HEK293 (cell line): ENCODE results near the gene TEX2.
A peak's percentile ranks its signal among the peaks of the same experiment; 100 is the strongest.

ENCODE experiments used
- CTCF ChIA-PET: fragments of 350-600 bp; formaldehyde crosslinking; extraction: SDS; loops from one replicate; lab custom pipeline; 2021; ENCODE audit warnings: antibody characterized with exemption; lab: Yijun Ruan, JAX
- POLR2A ChIA-PET: fragments of 300-600 bp; formaldehyde crosslinking; extraction: SDS; loops from one replicate; lab custom pipeline; 2020; ENCODE audit warnings: antibody characterized with exemption, inconsistent platforms; lab: Yijun Ruan, JAX
- H3K27ac ChIP-seq: fragments of 200-500 bp; sonication (Bioruptor generic); 2 replicates; pipeline ENCODE4 v1.5.1; 2014; ENCODE audit warnings: low read depth, low read length, control low read depth, inconsistent platforms; ENCODE audit errors: extremely low read depth
- H3K36me3 ChIP-seq, 2 experiments: fragments of 200-500 bp in 1 of 2; sonication (Bioruptor generic) in 1 of 2; 1 replicate in 1 of 2; 2 replicates in 1 of 2; pipeline ENCODE4 v1.5.1; 2014 to 2017; ENCODE audit warnings: inconsistent platforms in 2 of 2, low read length in 2 of 2; ENCODE audit not compliant: control insufficient read depth in 2 of 2, insufficient read depth in 1 of 2
- H3K4me1 ChIP-seq: fragments of 200-500 bp; sonication (Bioruptor generic); 2 replicates; pipeline ENCODE4 v1.5.1; 2014; ENCODE audit warnings: mild to moderate bottlenecking, low read length, inconsistent platforms; ENCODE audit not compliant: control insufficient read depth, insufficient read depth
- H3K4me3 ChIP-seq: 2 replicates; pipeline ENCODE4 v1.5.1; 2011; ENCODE audit warnings: low read depth, mild to moderate bottlenecking, control low read depth, low read length, moderate library complexity
- H3K9me3 ChIP-seq: fragments of 200-500 bp; sonication (Bioruptor generic); 2 replicates; pipeline ENCODE4 v1.5.1; 2014; ENCODE audit warnings: low read depth, low read length, inconsistent platforms; ENCODE audit not compliant: control insufficient read depth, insufficient read depth
- KLF10 ChIP-seq: fragments of 450-650 bp; IDR thresholded peaks from 2 replicates; pipeline ENCODE4 v1.5.1; 2018; ENCODE audit warnings: missing biosample characterization, mild to moderate bottlenecking, missing genetic modification characterization
- KLF8 ChIP-seq: fragments of 450-650 bp; formaldehyde crosslinking; IDR thresholded peaks from 2 replicates; pipeline ENCODE4 v1.5.1; 2016; ENCODE audit warnings: missing biosample characterization, missing genetic modification characterization
- KLF9 ChIP-seq: fragments of 450-650 bp; formaldehyde crosslinking; IDR thresholded peaks from 2 replicates; pipeline ENCODE4 v1.5.1; 2016; ENCODE audit warnings: missing biosample characterization, missing genetic modification characterization, low read depth
- PRDM2 ChIP-seq: fragments of 450-650 bp; formaldehyde crosslinking; IDR thresholded peaks from 2 replicates; pipeline ENCODE4 v1.5.1; 2016; ENCODE audit warnings: missing biosample characterization, missing genetic modification characterization, borderline replicate concordance
- YY1 ChIP-seq: fragments of 450-650 bp; formaldehyde crosslinking; IDR thresholded peaks from 2 replicates; pipeline ENCODE4 v1.5.1; 2018; ENCODE audit warnings: missing biosample characterization, missing genetic modification characterization
- ZFHX2 ChIP-seq: fragments of 450-650 bp; formaldehyde crosslinking; conservative IDR thresholded peaks from 2 replicates; pipeline ENCODE4 v1.5.1; 2016; ENCODE audit warnings: missing biosample characterization, missing genetic modification characterization
- ZNF175 ChIP-seq: fragments of 450-650 bp; formaldehyde crosslinking; IDR thresholded peaks from 2 replicates; pipeline ENCODE4 v1.5.1; 2016; ENCODE audit warnings: missing biosample characterization, missing genetic modification characterization
- ZNF214 ChIP-seq: fragments of 450-650 bp; formaldehyde crosslinking; IDR thresholded peaks from 2 replicates; pipeline ENCODE4 v1.5.1; 2017; ENCODE audit warnings: missing biosample characterization, mild to moderate bottlenecking, missing genetic modification characterization, borderline replicate concordance
- ZNF335 ChIP-seq: fragments of 450-650 bp; formaldehyde crosslinking; conservative IDR thresholded peaks from 2 replicates; pipeline ENCODE4 v1.5.1; 2016; ENCODE audit warnings: missing biosample characterization, missing genetic modification characterization
- ZNF341 ChIP-seq: fragments of 450-650 bp; formaldehyde crosslinking; IDR thresholded peaks from 2 replicates; pipeline ENCODE4; 2016; ENCODE audit warnings: low read depth, missing biosample characterization, missing genetic modification characterization
- ZNF645 ChIP-seq: fragments of 450-650 bp; formaldehyde crosslinking; IDR thresholded peaks from 2 replicates; pipeline ENCODE4; 2016; ENCODE audit warnings: missing biosample characterization, missing genetic modification characterization
- ZNF654 ChIP-seq: fragments of 450-650 bp; formaldehyde crosslinking; IDR thresholded peaks from 2 replicates; pipeline ENCODE4 v1.5.1; 2016; ENCODE audit warnings: low read depth, missing biosample characterization, missing genetic modification characterization
- TF ChIP-seq, protein P1 (sequence below): fragments of 450-650 bp; formaldehyde crosslinking; IDR thresholded peaks from 2 replicates; pipeline ENCODE4 v1.5.1; 2016; ENCODE audit warnings: missing biosample characterization, missing genetic modification characterization
- TF ChIP-seq, protein P2 (sequence below): fragments of 450-650 bp; formaldehyde crosslinking; IDR thresholded peaks from 2 replicates; pipeline ENCODE4 v1.5.1; 2016; ENCODE audit warnings: missing biosample characterization, missing genetic modification characterization
- TF ChIP-seq, protein P3 (sequence below): fragments of 450-650 bp; formaldehyde crosslinking; IDR thresholded peaks from 2 replicates; pipeline ENCODE4 v1.5.1; 2016; ENCODE audit warnings: missing biosample characterization, missing genetic modification characterization
- TF ChIP-seq, protein P4 (sequence below): fragments of 450-650 bp; formaldehyde crosslinking; IDR thresholded peaks from 2 replicates; pipeline ENCODE4 v1.5.0; 2017; ENCODE audit warnings: missing biosample characterization, missing genetic modification characterization, borderline replicate concordance

Gene TEX2

DNA sequence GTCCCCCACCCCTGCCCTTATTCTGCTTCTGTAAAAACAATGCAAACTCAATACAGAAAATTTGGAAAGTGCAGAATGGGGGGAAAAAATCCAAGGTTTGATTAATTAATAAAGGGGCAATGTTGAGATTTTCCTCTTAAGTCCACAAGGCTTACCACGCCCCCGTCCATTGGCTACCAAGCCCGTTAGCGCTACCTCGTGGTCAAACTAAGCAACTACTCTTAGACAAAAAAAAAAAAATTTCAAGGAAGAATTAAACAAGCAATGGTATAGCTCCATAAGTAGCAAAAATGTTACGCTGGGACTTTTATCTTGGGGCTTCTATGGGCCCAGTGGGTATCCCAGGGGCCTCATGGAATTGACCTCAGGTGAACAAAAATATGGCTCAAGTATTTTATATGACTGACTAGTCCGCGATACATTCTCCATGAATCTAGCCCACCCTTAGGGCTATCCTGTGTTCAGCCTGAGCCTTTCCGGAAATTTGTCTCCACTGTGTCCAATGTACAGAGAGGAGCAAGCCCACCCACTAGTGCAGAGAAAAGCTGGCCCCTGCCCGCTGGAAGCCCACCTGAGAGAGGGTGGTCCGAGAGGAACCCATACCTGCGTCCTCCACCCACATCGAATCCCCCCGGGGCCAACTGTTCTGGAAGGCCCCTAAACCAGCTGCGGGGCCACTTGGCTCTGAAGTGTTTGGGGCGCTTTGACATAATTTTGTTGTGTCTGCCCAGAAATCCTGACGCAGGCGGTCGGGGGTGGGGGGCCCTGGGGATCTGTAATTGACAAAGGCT lies 19.1 kb upstream of the TEX2 start:
- Histone ChIP-seq H3K4me3 (no peak overlapping the region), H3K36me3 (no peaks in the 10 kb centered on the region), H3K4me1 (no peaks in the 10 kb centered on the region), H3K9me3 (no peaks in the 10 kb centered on the region), H3K27ac (no peak overlapping the region)
- CTCF ChIA-PET, result interaction anchor here (0.5 to 4.2 kb wide), 44 partner anchors 9 to 660 kb away, joined by 3 to 65 read pairs (median 4); partner anchors contain the start of gene GH1
- TF ChIP-seq, protein P1, sequence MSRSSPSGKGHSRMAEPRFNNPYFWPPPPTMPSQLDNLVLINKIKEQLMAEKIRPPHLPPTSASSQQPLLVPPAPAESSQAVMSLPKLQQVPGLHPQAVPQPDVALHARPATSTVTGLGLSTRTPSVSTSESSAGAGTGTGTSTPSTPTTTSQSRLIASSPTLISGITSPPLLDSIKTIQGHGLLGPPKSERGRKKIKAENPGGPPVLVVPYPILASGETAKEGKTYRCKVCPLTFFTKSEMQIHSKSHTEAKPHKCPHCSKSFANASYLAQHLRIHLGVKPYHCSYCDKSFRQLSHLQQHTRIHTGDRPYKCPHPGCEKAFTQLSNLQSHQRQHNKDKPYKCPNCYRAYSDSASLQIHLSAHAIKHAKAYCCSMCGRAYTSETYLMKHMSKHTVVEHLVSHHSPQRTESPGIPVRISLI (tag by site-specific recombination), result 0 out of 2 replicates have a peak, but pooled peaks have one; percentile 39
- TF ChIP-seq, protein P2, sequence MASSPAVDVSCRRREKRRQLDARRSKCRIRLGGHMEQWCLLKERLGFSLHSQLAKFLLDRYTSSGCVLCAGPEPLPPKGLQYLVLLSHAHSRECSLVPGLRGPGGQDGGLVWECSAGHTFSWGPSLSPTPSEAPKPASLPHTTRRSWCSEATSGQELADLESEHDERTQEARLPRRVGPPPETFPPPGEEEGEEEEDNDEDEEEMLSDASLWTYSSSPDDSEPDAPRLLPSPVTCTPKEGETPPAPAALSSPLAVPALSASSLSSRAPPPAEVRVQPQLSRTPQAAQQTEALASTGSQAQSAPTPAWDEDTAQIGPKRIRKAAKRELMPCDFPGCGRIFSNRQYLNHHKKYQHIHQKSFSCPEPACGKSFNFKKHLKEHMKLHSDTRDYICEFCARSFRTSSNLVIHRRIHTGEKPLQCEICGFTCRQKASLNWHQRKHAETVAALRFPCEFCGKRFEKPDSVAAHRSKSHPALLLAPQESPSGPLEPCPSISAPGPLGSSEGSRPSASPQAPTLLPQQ (tag by site-specific recombination), result 0 out of 2 replicates have a peak, but pooled peaks have one; percentile 50
- TF ChIP-seq, protein P3, sequence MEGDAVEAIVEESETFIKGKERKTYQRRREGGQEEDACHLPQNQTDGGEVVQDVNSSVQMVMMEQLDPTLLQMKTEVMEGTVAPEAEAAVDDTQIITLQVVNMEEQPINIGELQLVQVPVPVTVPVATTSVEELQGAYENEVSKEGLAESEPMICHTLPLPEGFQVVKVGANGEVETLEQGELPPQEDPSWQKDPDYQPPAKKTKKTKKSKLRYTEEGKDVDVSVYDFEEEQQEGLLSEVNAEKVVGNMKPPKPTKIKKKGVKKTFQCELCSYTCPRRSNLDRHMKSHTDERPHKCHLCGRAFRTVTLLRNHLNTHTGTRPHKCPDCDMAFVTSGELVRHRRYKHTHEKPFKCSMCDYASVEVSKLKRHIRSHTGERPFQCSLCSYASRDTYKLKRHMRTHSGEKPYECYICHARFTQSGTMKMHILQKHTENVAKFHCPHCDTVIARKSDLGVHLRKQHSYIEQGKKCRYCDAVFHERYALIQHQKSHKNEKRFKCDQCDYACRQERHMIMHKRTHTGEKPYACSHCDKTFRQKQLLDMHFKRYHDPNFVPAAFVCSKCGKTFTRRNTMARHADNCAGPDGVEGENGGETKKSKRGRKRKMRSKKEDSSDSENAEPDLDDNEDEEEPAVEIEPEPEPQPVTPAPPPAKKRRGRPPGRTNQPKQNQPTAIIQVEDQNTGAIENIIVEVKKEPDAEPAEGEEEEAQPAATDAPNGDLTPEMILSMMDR (tag by site-specific recombination), result peak; percentile 48; the same call in 1 of the 2 replicates
- TF ChIP-seq ZNF341 (tag by site-specific recombination), result no peak
- 0 out of 2 replicates have a peak, but pooled peaks have one; percentile 14 for TF ChIP-seq ZFHX2
- no peak for TF ChIP-seq ZNF214 (tag by site-specific recombination)
- TF ChIP-seq ZNF654, result peak; percentile 90
- TF ChIP-seq KLF9 (tag by site-specific recombination), result peak; percentile 89
- POLR2A ChIA-PET, result interaction anchor here (2.5 kb wide), 1 partner anchor 136 kb away, joined by 9 read pairs; no protein-coding TSS in a partner anchor

GRCh38 chr17:64278614-64279013 lies 15.6 kb upstream of the TEX2 start:
- ChIA-PET POLR2A (interaction anchor here (1.9 kb wide), 1 partner anchor 133 kb away, joined by 10 read pairs; no protein-coding TSS in a partner anchor), CTCF (interaction anchor here (1.9 kb wide), 1 partner anchor 145 kb away, joined by 6 read pairs; no protein-coding TSS in a partner anchor)
- no peak overlapping the region for H3K27ac ChIP-seq
- H3K4me3 ChIP-seq, result no peak overlapping the region
- H3K9me3 ChIP-seq, result no peaks in the 10 kb centered on the region
- no peaks in the 10 kb centered on the region for H3K36me3 ChIP-seq
- no peaks in the 10 kb centered on the region for H3K4me1 ChIP-seq
- TF ChIP-seq ZNF645 (tag by site-specific recombination), result no peak
- TF ChIP-seq PRDM2 (tag by site-specific recombination), result no peak
- no peak for TF ChIP-seq KLF10 (tag by site-specific recombination)
- TF ChIP-seq, protein P4, sequence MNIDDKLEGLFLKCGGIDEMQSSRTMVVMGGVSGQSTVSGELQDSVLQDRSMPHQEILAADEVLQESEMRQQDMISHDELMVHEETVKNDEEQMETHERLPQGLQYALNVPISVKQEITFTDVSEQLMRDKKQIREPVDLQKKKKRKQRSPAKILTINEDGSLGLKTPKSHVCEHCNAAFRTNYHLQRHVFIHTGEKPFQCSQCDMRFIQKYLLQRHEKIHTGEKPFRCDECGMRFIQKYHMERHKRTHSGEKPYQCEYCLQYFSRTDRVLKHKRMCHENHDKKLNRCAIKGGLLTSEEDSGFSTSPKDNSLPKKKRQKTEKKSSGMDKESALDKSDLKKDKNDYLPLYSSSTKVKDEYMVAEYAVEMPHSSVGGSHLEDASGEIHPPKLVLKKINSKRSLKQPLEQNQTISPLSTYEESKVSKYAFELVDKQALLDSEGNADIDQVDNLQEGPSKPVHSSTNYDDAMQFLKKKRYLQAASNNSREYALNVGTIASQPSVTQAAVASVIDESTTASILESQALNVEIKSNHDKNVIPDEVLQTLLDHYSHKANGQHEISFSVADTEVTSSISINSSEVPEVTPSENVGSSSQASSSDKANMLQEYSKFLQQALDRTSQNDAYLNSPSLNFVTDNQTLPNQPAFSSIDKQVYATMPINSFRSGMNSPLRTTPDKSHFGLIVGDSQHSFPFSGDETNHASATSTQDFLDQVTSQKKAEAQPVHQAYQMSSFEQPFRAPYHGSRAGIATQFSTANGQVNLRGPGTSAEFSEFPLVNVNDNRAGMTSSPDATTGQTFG, result no peak
- no peak for TF ChIP-seq ZNF335
- no peak for TF ChIP-seq YY1
- TF ChIP-seq ZNF175 (tag by site-specific recombination), result no peak
- TF ChIP-seq KLF8, result no peak
- TF ChIP-seq, all 188 proteins: peak for 0
